GM19467 (cell line): ENCODE data around the gene PDE4A.
"Not testable (repeated sequence)": the region's sequence is repeated elsewhere in the genome, so short reads cannot be mapped to it uniquely, and the experiment has no call there.

Source experiments
- ATAC-seq: cut with Tn5 transposase; IDR thresholded peaks from one replicate; pipeline ENCODE4 v1.9.1; 2021; ENCODE audit warnings: mild to moderate bottlenecking, moderate library complexity; ENCODE audit not compliant: unreplicated experiment

PDE4A gene

GRCh38 chr19:10424011-10424637 lies 3.8 kb downstream of the PDE4A start:
- ATAC-seq = peak; percentile 31

DNA sequence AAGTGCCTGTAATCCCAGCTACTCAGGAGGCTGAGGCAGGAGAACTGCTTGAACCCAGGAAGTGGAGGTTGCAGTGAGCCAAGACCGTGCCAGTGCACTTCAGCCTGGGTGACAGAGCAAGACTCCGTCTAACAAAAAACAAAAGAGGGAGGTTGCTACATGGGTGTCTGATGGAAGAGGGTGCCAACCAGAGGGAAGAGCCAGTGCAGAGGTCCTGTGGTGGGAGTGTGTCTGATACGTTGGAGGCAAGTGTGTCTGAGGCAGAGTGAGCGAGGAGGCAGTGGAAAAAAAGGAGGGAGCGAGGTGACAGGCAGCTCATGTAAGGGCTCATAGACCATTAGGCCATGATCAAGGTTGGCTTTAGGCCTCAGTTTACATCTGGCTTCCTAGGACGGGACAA lies 6.8 kb downstream of the PDE4A start:
- no peak for ATAC-seq

DNA sequence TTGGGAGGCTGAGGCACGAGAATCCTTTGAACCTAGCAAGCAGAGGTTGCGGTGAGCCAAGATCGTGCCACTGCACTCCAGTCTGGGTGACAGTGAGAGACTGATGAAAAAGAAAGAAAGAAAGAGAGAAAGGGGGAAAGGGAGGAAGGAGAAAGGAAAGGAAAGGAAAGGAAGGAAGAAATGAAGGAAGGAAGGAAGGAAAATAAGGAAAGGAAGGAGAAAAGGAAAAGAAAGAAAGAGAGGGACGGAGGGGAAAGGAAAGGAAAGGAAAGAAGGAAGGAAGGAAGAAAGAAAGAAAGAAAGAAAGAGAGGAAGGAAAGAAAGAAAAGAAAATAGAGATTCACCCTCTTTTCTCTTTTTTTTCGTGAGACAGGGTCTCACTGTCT lies 8.7 kb downstream of the PDE4A start:
- ATAC-seq = no peak

DNA sequence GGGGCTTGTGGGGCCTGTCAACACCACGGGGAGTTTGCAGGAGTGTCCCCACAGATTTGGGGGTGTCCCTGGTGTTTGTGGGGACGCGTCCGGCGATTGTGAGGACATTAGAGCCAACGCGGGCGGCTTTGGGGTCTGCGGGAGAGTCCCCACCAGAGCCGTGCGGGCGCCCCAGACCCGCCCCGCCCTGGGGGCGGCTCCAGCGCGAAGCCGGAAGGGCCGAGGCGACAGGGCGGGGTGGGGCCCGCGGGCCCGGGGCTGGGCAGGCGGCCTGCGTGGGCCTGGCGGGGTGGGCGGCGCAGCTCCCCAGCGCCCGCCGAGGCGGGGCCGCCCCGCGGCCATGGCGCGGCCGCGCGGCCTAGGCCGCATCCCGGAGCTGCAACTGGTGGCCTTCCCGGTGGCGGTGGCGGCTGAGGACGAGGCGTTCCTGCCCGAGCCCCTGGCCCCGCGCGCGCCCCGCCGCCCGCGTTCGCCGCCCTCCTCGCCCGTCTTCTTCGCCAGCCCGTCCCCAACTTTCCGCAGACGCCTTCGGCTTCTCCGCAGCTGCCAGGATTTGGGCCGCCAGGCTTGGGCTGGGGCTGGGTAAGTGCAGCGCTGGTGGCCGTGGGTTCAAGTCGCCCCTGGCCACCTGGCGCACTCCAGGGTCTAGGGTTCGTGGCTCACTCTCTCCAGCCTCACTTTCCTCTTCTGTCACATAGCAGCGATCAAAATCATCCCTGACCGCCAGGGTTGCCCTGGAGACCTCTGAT lies 10.3 kb downstream of the PDE4A start:
- ATAC-seq = no peak

DNA sequence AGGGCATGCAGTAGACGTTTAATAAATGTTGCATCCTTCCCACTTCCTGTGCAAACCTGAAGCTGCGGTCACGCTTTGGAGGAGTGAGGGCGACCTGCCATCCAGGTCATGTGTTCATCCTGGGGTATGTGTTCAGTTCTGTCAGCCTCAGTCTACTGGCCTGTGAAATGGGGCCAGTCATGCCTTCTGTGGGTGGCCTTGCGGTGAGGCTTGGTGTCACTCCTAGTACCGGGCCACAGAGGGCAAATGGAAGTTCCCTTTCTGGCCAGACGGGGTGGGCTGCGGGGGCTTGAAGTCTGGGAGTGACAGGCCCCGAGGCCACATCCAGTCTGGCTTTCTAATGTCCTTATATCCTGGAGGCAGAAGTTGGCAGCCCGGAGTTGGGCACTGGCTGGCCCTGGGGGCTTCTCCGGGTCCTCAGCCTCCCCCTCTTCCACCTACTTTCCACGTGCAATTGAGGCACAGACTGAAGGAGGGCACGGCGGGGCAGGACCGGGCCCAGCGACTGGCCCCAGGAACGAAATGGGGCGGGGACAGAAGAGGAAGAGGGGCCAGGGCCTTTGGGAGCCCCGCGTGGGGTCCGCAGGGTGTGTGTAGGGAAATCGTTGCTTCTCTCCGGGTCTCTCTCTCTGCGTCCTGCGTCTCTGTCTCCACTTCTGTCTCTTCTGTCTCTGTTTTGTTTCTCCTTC lies 11.1 kb downstream of the PDE4A start:
- ATAC-seq = no peak

- no peak for ATAC-seq
Observed at GRCh38 chr19:10431943-10432735, 11.8 kb downstream of the PDE4A start.

- no peak for ATAC-seq
Observed at GRCh38 chr19:10432736-10433130, 12.4 kb downstream of the PDE4A start.

DNA sequence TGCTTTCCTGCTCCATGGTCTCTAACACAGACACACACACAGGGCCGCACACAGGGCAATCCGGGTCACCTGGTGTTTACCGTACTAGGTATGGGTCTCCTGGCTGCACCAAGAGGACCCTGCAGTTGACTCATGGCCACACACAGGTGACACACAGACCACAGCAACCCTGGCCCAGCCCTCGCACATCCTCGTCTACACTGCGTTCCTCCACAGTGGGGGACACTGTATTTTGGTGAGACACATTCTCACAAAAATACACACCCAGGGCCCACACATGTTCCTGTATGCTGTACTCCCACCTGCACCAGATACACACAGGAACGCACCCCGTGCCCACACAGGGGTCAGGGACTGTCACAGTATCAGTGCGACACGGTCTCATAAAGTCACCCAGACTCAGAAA lies 12.8 kb downstream of the PDE4A start:
- no peak for ATAC-seq

GRCh38 chr19:10439588-10439987 lies 19.2 kb downstream of the PDE4A start:
- ATAC-seq = no peak

GRCh38 chr19:10442698-10443097 lies 22.4 kb downstream of the PDE4A start:
- no peak for ATAC-seq

- ATAC-seq = no peak
Observed at GRCh38 chr19:10449037-10449436, 28.7 kb downstream of the PDE4A start.

DNA sequence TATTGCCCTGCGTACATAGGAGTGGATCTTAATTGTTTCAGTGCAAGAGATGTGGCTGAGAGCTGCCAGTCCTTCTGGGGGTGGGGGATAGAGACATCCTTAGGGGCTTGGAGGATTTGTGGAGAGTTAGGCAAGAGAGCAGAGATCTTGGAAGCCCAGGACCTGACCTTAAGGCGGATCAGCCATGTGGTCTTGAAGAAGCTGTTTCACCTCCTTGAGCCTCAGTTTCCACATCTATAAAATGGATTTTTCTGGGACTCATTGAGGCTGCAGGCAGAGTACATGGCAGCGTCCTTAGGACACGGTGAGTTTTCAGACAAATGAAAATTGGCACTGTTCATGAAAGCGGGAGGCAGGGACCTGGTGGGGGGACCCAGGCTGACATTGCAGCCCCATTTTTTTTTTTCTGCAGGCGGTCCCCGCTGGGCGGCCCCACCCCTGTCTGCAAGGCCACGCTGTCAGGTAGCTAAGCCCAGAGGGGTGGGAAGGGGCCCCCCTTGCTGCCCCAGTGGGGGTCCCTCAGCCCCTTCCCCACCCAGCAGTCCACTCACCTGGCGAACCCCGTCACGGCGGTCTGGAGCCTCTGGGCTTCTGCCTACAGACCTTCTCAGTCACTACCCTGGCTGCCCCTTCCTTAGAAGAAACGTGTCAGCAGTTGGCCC lies 30.0 kb downstream of the PDE4A start:
- no peak for ATAC-seq

DNA sequence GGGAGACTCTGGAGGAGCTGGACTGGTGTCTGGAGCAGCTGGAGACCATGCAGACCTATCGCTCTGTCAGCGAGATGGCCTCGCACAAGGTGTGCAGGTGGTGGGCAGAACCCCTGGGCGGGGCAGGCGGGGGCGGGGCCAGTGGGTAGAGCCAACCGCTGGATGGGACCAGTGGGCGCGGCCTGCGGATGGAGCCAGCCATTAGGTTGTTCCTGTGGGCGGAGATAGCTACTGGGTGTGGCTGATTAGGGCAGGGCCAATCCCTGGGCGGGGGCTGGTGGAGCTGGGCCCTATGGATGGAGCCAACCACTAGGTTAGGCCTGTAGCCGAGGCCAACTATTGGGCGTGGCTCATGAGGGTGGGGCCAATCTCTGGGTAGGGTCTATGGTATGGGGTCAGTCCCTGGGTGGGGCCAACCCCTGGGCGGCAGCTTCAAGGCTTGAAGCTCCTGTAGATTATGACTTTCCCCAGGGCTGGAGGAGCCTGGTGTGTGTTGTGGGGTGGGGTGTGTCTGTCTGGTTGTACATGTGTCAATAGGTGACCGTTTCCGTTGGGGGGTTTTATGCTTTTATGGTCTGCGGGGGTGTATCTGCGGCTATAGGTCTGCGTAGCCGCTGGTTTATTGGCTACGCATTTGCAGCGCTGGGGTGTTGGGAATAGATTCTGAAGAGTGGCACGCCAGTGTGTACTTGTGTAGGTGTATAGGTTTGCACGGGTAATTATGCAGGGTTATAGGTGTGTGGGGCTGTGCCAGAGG lies 30.7 kb downstream of the PDE4A start:
- ATAC-seq = no peak

GRCh38 chr19:10452726-10453618 lies 32.6 kb downstream of the PDE4A start:
- no peak for ATAC-seq

- ATAC-seq = no peak
Observed at GRCh38 chr19:10453852-10454251, 33.5 kb downstream of the PDE4A start.

DNA sequence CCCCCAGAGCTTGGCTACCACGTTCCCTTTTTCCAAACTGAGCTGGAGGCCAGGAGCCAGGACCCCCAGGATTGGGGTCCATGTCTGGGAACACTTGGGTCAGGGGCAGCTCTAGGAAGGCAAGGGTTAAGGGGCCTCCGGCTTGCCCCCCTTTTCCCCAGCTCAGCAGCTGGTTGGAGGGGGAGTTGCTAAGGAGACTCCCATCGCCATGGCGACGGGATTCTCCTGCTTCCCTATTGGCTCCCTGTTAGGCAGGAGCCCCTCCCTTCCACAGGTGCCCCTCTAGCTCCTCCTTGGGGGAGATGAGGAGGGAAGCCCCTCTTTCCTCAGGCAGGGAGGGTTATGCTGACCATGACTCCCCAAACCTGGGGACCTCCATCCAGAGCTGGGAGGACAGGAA lies 33.9 kb downstream of the PDE4A start:
- ATAC-seq = no peak

- not testable (repeated sequence) for ATAC-seq
Observed at GRCh38 chr19:10458733-10459132, 38.4 kb downstream of the PDE4A start.

GRCh38 chr19:10460714-10461046 lies 40.3 kb downstream of the PDE4A start:
- no peak for ATAC-seq
